Measurements from ENCODE around the gene WDR91.

The WDR91 gene

GRCh38 chr7:135210888-135211178, 493 bp downstream of the WDR91 start:
- H2AFZ ChIP-seq (ENCODE audit: low read length): no peak overlapping the region
- H3K4me1 ChIP-seq (ENCODE audit: insufficient read depth, low read length, severe bottlenecking): peaks cover 54% of the 10 kb centered on the region
- H3K36me3 ChIP-seq (ENCODE audit: insufficient read depth, low read length): peaks cover 14% of the 10 kb centered on the region; the same call in 1 of the 2 replicates
- H4K20me1 ChIP-seq (ENCODE audit: insufficient read depth, low read length): no peaks in the 10 kb centered on the region
- no peak for TF ChIP-seq EZH2 (IDR thresholded peaks at IDR 0.05; ENCODE audit: borderline replicate concordance, low read length)
- peak overlapping the region; percentile 87 for H3K4me2 ChIP-seq (ENCODE audit: low read length)
- H3K9me2 ChIP-seq (ENCODE audit: low read depth, low read length): no peaks in the 10 kb centered on the region
- peak overlapping the region; percentile 72 for H3K9ac ChIP-seq (ENCODE audit: low read length)
- H3K27me3 ChIP-seq (ENCODE audit: insufficient read depth, low read length): no peaks in the 10 kb centered on the region
- H3K27ac ChIP-seq (ENCODE audit: low read depth, low read length, poor library complexity, severe bottlenecking): peak overlapping the region; percentile 6
- H3K79me2 ChIP-seq (ENCODE audit: insufficient read depth, low read length): no peaks in the 10 kb centered on the region
- H3K9me3 ChIP-seq (ENCODE audit: low read length): no peaks in the 10 kb centered on the region
- peak overlapping the region; percentile 77 for H3K4me3 ChIP-seq (ENCODE audit: low read depth, low read length, poor library complexity, severe bottlenecking)
- no peaks in the 10 kb centered on the region for H3F3A ChIP-seq (ENCODE audit: insufficient read depth, low read length)

GRCh38 chr7:135209225-135209834, 2.0 kb downstream of the WDR91 start:
- no peaks in the 10 kb centered on the region for H3F3A ChIP-seq (ENCODE audit: insufficient read depth, low read length)

GRCh38 chr7:135208102-135208793, 3.1 kb downstream of the WDR91 start:
- peaks cover 35% of the 10 kb centered on the region for H3K36me3 ChIP-seq (ENCODE audit: insufficient read depth, low read length)
- no peak overlapping the region for H3K4me3 ChIP-seq (ENCODE audit: low read depth, low read length, poor library complexity, severe bottlenecking)
- H3K4me1 ChIP-seq (ENCODE audit: insufficient read depth, low read length, severe bottlenecking): peaks cover 62% of the 10 kb centered on the region
- H3F3A ChIP-seq (ENCODE audit: insufficient read depth, low read length): no peaks in the 10 kb centered on the region
- no peaks in the 10 kb centered on the region for H3K27me3 ChIP-seq (ENCODE audit: insufficient read depth, low read length)
- H3K9me3 ChIP-seq (ENCODE audit: low read length): no peaks in the 10 kb centered on the region
- H4K20me1 ChIP-seq (ENCODE audit: insufficient read depth, low read length): no peaks in the 10 kb centered on the region
- no peaks in the 10 kb centered on the region for H3K9me2 ChIP-seq (ENCODE audit: low read depth, low read length)
- no peak overlapping the region; the same call in 1 of the 2 replicates for H3K4me2 ChIP-seq (ENCODE audit: low read length)
- peak overlapping the region; percentile 23 for H3K27ac ChIP-seq (ENCODE audit: low read depth, low read length, poor library complexity, severe bottlenecking)
- TF ChIP-seq CTCF (IDR thresholded peaks at IDR 0.05; ENCODE audit: low read length) (no peak), EZH2 (IDR thresholded peaks at IDR 0.05; ENCODE audit: borderline replicate concordance, low read length) (no peak)
- H3K79me2 ChIP-seq (ENCODE audit: insufficient read depth, low read length): no peaks in the 10 kb centered on the region
- H3K9ac ChIP-seq (ENCODE audit: low read length): no peak overlapping the region
- no peak overlapping the region for H2AFZ ChIP-seq (ENCODE audit: low read length)

More at GRCh38 chr7:135209225-135209834, 2.0 kb downstream of the WDR91 start:
- Histone ChIP-seq H3K9me2 (ENCODE audit: low read depth, low read length) (no peaks in the 10 kb centered on the region), H3K4me3 (ENCODE audit: low read depth, low read length, poor library complexity, severe bottlenecking) (no peak overlapping the region), H3K4me2 (ENCODE audit: low read length) (peak overlapping the region; percentile 10; the same call in 1 of the 2 replicates), H3K27me3 (ENCODE audit: insufficient read depth, low read length) (no peaks in the 10 kb centered on the region), H3K79me2 (ENCODE audit: insufficient read depth, low read length) (no peaks in the 10 kb centered on the region), H4K20me1 (ENCODE audit: insufficient read depth, low read length) (no peaks in the 10 kb centered on the region), H3K27ac (ENCODE audit: low read depth, low read length, poor library complexity, severe bottlenecking) (peak overlapping the region; percentile 23), H3K9me3 (ENCODE audit: low read length) (no peaks in the 10 kb centered on the region), H3K4me1 (ENCODE audit: insufficient read depth, low read length, severe bottlenecking) (peaks cover 62% of the 10 kb centered on the region), H3K9ac (ENCODE audit: low read length) (no peak overlapping the region), H3K36me3 (ENCODE audit: insufficient read depth, low read length) (peaks cover 25% of the 10 kb centered on the region; the same call in 1 of the 2 replicates), H2AFZ (ENCODE audit: low read length) (no peak overlapping the region)
- TF ChIP-seq EZH2 (IDR thresholded peaks at IDR 0.05; ENCODE audit: borderline replicate concordance, low read length) (no peak), CTCF (IDR thresholded peaks at IDR 0.05; ENCODE audit: low read length) (no peak)

Measured in OCI-LY1 (cell line).